Stimulated activated CD8-positive, alpha-beta memory T cell treated with anti-CD3 and anti-CD28 coated beads, Interleukin-12 subunit alpha, Interleukin-12 subunit beta, amount 100 ng/mL, for 24 hours (primary cell): Measurements from ENCODE around the gene IL1RAPL2.
"Not testable (repeated sequence)": the region's sequence is repeated elsewhere in the genome, so short reads cannot be mapped to it uniquely, and the experiment has no call there.

Experiments used
- DNase-seq: peaks from one replicate; pipeline ENCODE4 v3.0.0-alpha.2; 2020; ENCODE audit errors: extremely low read depth

Gene IL1RAPL2

DNA sequence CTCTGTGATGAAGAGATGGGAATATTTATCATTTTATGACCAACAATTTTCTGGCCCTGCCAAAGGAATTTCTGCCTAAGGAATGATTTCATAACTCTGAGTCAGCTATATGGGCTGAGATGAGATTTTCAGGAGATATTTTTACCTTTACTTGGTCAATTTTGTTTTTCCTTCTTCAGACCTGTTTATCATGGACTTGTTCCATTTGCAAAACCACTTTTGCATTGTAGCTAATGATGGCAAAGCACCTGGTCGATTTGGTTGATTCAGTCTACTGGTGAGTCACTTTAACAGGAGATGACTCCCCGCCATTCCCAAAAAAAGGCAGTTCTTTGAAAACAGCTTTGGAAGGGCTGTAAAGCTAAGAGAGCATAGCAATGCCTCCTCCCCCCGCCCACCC lies 601.2 kb downstream of the IL1RAPL2 start:
- no peak for DNase-seq

DNA sequence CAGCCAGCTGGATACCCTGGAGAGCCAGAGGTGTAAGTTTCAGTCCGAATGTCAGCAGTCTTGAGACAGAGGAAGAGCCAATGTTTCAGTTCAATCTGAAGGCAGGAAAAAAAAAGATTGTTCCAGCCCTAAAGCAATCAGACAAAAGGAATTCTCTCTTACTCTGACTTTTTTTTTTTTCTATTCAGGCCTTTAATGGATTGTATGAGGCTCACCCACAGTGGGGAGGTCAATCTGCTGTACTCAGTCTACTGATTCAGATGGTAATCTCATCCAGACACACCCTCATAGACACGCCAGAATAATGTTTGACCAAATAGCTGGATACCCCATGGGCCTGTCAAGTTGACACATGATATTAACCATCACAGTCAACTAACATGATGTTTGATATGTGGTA lies 602.6 kb downstream of the IL1RAPL2 start:
- DNase-seq = no peak

DNA sequence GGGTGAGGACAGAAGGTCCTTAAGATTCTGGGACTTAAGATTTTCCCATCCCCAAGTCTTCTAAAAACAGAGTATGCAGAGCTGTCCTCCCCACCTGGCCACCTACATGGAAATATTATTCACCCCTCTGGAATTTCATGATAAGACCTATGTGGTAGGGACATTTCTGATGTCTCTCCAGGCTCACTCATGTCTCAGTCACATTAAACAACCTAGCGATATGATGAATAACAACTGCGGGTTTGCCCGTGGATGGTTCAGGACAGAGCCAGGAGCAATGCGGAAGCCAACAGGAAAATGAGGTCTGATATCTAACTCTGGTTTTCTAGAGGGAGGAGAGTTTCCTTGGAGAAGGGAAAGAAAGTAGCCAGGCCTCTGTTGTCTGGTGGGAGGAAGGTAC lies 607.1 kb downstream of the IL1RAPL2 start:
- no peak for DNase-seq

DNA sequence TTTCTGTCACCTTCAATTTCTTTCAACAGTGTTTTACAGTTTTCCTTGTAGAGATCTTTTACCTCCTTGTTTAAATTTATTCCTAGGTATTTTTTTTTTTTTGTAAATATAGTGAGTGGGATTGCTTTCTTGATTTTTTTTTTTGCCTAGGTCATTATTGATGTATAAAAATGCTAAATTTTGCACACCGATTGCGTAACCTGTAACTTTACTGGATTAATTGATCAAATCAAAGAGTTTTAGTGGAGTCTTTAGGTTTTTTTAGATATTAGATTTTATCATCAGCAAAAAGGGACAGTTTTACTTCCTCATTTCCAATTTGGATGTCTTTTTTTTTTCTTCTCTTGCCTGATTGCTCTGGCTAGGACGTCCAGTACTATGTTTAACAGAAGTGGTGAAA lies 613.6 kb downstream of the IL1RAPL2 start:
- no peak for DNase-seq

GRCh38 chrX:105189093-105189492 lies 623.1 kb downstream of the IL1RAPL2 start:
- no peak for DNase-seq

- no peak for DNase-seq
Observed at GRCh38 chrX:105190252-105190853, 624.4 kb downstream of the IL1RAPL2 start.

GRCh38 chrX:105191878-105192277 lies 625.9 kb downstream of the IL1RAPL2 start:
- DNase-seq = no peak

DNA sequence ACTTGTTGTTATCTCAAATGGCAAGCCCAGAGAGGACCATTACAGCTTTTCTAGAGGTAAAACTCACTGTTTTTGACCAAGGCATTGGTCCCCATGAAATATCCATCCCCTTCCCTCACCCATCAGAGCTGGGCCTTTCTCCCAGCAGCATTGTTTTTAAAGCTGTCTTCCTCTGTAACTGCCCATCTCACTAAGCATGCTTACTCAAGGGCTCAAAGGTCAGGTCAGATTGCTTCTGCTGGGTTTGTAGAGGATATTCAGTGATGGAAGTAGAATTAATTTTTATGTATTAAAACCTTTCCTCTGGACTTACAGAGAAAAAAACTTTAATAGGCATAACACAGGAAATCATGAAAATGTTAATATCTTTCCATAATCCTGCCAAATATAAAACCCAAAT lies 643.4 kb downstream of the IL1RAPL2 start:
- DNase-seq = no peak

DNA sequence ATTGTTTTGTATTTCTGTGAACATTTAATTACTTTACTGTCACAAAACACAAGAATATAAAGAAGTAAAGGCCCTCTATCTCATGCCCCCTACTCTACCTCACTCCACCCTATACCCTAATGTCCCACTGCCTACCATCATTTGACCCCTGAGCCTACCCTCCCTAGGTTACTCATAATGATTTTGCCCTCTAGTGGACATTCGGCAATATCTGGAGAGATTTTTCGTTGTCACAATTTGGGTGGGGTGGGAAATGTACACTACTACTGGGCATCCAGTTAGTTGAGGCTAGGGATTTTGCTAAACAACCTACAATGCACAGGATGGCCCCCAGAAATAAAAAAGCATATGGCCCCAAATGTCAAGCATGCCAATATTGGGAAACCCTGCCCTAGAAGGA lies 644.3 kb downstream of the IL1RAPL2 start:
- DNase-seq = no peak

DNA sequence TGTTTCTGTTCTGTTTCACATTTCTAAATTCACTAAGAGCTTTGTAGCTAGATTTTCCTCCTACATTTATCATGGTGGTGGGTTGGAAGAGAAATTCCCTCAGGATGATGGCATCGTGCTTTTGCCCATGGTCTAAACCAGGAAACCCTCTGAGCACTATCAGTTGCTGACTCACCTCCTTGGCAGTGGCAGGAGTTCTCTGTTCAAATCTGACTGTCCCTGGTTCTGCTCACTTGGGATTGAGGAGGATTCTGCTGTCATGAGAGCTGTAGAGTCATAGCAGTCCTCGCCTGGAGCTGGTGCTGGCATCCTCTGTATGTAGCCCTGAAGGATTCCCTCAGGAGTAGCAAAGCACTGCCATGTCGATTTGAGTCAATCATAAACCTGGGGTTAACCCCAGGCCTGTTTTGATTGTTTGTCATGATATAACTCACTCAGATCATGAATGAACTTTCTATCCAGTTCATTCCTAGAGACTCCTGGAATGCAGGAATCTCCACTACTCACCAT lies 645.1 kb downstream of the IL1RAPL2 start:
- no peak for DNase-seq

DNA sequence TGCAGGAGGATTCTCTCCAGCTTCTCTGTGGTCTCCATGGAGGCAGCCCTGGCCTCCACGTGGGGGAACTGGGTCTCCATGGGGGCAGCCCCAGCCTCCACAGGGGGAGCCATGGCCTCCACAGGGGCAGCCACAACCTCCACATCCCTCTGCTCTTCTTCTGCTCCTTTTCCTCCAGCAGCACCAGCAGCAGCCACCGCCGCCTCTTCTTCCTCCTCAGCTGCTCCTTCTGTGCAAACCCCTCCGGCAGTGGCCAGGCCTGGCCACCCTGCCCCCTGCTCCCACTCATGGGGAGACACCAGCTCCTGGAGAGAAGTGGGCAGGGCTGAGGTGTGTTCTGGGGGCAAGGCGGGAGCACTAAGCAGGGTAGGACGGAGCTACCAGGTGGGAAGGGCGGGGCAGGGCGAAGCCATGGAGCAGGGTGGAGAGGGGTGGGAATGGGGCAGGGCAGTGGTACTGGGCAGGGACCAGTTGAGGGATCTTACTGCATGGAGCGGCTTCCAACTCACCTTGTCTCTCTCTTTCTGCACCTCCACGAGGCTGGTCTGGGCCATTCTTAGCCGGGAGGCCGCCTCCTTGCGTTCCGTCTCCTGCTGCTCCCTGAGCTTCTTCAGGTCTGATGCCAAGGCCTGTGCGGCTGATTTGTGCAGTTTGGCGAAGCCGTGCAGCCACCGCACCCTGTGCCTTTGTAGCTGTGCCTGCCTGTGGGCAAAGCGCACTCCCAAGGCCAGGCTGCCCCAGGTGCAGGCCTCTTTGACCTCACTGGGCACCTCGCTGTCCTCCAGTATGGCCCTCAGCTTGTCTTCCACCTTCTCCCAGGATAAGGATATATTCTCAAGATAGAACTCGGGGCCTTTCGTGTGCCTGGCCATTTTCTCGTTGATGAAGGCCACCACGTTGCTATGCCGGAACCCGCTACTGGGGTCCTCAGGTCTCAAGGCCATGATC lies 653.7 kb downstream of the IL1RAPL2 start:
- no peak for DNase-seq

DNA sequence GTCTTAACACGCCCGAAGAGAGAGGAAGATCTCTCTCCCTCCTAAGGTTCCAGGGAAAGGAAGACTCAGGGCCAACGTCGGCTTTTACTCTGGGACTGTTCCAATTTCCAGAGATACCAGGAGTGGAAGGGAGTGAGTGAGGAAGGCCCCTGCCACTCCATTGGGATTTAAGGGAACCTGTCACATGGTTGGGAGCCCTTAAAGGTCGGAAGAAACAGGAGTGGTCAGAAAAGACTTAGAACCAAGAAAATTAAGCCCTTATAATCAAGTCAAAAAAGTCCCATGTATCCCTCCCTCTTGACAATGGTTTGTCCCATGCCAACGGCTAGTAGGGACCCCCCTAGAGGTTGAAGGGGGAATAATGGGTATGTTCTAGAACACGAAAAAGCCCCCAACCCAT lies 654.6 kb downstream of the IL1RAPL2 start, which contains the start of gene TEX13A:
TEX13A (minus strand) TSS at position 59 of the 400 bp plus-strand sequence. CDS start 297 bp downstream, outside the sequence.
- DNase-seq = no peak

DNA sequence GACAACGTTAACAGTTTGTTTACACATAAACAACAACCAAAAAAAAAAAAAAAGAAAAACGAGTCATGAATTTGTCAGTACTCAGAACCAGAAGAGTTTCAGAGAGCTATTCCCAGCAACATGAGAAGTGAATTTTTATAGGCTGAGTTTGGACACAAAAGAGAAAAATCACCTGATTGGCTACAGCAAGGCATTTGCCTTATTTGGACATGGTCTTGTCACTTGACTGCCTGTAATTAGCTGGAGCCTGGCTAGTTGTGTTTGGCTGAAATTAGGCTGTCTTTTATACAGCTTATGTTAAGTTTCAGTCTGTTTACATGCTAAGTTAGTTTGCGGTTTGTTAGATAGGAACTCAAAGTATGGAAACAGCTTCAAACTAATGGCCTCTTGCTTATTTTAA lies 655.4 kb downstream of the IL1RAPL2 start:
- DNase-seq = no peak

DNA sequence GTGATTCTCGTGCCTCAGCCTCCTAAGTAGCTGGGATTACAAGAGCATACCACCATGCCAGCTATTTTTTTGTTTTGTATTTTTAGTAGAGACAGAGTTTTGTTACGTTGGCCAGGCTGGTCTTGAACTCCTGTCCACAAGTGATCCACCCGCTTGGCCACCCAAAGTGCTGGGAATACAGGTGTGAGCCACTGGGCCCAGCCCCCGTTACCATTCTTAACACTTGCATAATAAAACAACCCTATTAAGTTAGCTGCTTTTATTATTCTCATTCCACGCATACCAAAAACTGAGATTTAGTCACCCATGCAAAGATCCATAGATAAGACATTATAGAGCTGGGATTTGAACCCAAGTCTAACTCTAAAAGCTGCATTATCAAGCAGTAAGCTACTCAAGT lies 660.5 kb downstream of the IL1RAPL2 start:
- no peak for DNase-seq

- DNase-seq = no peak
Observed at GRCh38 chrX:105228602-105229001, 662.6 kb downstream of the IL1RAPL2 start.

DNA sequence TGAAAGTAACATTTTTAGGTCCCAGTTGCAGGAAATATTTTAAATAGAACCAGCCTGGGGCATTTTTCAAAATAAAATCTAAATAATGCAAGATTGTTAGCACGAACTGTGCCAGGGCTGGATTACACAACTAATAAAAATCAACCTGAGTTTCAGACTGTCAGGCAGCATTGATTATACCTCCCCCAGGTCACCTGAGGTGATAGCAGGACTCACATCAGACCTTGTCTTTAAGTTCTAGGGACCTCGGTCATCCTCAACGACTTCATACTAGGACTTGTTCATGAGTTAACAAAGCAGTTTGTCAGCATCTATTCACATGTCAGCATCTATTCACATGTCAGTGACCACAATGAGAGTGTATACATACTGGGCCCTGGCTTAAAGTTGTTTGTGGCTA lies 663.1 kb downstream of the IL1RAPL2 start:
- DNase-seq = no peak

DNA sequence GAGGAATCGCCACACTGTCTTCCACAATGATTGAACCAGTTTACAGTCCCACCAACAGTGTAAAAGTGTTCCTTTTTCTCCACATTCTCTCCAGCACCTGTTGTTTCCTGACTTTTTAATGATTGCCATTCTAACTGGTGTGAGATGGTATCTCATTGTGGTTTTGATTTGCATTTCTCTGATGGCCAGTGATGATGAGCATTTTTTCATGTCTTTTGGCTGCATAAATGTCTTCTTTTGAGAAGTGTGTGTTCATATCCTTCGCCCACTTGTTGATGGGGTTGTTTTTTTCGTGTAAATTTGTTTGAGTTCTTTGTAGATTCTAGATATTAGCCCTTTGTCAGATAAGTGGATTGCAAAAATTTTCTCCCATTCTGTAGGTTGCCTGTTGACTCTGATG lies 671.4 kb downstream of the IL1RAPL2 start:
- DNase-seq = not testable (repeated sequence)

DNA sequence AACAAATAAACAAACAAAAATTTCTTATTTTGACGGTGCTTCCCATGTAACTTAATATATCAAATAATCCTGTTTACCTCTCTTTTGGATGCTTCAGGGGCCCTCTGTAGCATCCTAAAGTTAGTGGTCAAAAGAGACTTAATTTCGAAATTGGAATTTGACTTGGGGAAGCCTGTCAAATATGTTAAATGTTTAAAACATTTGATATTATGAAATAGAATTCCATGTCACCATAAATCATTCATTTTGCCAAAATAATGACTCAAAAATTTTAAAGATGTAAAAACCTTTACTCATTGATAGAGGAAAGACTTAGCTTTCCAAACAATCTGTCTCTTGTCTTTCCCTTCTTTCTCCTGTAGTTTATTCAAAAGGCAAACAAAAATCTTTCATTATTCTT lies 675.1 kb downstream of the IL1RAPL2 start:
- DNase-seq = no peak

DNA sequence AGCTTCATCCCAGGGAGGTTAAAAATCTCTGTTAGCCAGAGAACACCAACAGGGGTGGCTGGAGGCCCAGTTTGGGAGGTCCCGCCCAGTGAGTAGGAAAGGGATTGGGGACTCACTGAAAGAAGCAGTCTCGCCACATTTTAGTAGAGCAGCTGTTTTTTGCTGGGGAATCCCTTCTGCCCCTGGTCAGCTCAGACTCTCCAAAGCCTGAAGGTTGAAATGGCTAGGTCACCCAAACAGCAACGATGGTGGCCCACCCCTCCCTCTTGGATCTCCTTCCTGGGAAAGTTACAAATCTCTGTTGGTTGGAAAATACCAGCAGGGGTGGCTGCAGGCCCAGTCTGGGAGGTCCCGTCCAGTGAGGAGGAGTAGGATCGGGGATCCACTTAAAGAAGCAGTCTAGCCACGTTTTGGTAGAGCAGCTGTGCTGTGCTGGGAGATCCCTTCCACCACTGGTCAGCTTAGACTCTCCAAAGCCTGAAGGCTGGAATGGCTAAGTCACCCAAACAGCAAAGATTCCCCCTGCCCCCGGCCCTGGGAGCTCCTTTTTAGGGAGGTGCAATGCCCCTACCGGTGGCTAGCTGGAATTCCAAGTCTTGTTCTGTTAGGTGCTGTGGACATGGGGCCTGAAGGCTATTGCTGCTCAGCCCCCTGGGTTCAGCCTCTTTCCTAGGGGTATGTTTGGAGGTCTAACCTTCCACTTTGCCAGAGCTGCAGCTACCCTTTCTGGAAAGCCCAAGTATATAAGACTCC lies 694.5 kb downstream of the IL1RAPL2 start:
- DNase-seq = no peak

DNA sequence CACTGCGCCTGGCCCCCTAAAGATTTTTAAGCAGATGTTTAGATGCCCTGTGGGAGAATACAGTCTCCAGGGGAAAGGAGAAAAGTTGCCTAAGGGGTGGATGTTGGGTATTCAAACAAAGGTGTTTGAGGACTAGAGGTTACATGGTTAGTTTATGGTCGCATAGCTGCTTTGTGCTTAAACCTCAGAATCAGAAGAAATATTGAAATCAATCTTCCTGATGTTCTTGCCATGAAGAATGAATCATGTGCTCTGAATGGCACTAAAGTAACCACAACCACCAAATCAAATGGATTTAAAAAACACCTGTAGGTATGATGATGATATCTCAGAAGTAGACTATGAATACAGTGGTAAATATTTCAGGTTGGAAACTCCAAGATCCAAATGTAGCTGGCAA lies 697.2 kb downstream of the IL1RAPL2 start:
- DNase-seq = no peak

DNA sequence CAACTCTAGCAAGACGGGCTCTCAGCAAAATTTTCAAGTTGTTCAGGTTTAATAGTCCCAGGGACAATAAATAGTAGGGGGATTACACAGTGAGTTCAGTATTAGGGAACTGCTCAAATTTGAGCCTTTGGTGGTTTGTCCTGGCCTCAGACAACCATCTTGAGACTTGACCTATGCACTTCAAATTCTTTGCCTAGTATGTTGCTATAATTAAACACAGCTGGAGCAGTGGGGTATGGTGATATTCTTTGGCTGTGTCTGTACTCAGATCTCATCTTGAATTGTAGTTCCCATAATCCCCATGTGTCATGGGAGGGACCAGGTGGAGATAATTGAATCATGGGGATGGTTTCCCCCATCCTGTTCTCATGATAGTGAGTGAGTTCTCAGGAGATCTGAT lies 697.8 kb downstream of the IL1RAPL2 start:
- no peak for DNase-seq

DNA sequence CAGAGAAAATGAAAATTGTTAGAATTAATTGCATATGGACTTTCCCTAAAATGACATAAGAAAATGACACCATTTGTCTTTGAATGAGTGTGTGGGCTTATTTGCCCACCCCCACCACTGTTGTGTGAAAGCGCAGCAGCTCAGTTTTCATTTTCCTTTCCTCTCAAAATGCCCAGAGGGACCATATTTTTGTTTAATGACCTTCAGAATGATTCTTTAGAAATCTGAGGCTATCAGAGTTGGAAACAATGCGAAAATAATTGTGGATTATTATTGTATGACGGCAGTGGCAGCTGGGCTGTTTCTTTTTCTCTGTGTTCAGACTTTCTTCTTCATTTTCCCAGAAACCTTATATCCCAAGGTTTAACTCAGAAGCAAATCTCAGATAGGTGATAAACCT lies 699.1 kb downstream of the IL1RAPL2 start:
- no peak for DNase-seq
